Measurements from ENCODE around the gene MINDY4.

MINDY4 gene
- 0.18 to 0.68 (median 0.30) reads per million in 4 experiments for total RNA-seq

DNA sequence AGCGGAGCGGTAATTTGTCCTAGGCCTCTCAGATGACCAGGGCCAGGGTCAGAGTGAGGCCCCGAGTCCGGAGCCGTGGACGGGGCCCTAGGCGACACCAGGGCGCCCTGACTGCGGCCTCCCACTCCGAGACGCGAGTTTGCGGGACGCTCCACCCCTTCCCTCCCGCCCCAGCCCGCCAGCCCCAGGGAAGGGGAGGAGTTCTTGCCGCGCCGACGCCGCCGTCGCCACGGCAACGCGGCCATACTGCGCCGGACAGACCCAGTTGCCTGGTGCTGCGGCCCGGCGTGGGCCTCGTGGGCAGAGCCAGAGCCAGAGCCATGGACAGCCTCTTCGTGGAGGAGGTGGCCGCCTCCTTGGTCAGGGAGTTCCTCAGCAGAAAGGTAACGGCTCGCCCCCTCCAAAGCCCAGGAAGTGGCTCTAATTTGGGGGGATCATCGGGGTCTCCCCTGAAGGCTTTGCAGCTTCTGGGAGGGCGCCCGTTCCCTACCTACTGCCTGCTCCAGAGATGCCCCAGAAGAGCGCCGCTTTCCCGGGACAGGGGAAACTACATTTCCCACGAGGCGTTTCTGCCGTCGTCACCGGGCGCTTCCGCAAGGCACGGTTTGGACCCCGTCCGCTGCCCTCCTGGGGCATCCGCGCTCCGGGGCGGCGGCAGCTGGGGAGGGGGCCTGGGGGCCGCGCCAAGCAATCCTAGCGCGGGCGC lies at the start of gene MINDY4:
TSS of gene MINDY4 (plus strand) at position 244 of the 706 bp plus-strand sequence. CDS start at position 321, 77 bp downstream.
- peak; percentile 35 for DNase-seq

DNA sequence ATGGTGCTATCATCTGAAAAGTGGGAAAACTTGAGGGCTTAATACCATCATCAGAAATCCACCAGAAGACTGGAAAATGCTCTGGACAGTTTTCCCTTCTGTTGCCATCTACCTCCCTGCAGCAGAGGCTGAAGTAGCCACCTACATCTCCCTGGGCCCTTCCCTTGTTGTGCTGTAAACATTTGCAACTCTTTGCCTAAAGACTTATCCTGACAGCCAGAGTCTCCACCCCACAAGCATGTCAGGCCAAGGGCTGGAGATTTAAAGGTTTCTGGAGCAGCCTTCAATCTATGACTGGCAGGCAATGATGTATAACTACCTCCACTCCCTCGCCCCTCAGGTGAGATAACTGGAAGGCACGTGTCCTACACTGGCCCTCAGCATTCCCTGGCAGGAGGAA lies 49.0 kb upstream of the MINDY4 start:
- no peak for DNase-seq

DNA sequence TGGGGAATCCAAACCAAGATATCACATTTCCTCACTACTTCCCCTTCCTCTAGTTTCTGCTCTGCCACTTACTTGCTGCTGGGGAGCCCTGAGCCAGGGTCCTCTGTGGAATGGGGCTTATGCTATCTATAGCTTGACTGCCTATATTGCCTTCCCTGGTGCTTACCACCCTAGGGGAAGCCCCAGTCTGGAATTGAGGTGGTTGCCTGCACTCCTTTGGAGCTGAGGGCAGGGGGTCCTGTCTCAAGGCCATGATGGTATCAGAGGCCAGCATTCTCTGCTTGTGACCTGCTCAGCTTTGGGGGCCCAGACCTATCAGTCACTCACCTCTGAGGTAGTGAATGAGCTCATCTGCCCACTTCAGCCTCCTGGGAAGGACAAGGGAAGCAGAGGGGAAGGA lies 48.5 kb upstream of the MINDY4 start:
- no peak for DNase-seq

DNA sequence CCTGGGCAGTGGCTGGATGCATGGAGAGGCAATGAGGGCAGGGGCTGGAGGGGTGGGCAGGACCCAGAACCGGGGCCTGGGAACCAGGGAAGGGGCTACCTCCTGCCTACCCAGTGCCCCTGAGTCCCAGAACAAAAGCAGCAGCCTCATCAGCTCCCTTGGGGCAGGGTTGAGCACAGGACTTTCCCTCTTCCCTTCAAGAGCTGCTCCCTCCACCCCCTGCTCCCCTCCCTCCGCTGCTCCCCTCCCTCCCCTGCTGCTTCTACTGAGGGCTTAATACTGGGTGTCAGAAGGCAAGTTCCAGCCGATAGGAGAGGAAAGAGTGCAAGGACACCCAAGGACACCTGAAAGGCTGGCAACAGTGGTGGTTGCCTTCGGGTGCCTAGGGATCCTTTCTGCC lies 47.4 kb upstream of the MINDY4 start:
- no peak for DNase-seq

DNA sequence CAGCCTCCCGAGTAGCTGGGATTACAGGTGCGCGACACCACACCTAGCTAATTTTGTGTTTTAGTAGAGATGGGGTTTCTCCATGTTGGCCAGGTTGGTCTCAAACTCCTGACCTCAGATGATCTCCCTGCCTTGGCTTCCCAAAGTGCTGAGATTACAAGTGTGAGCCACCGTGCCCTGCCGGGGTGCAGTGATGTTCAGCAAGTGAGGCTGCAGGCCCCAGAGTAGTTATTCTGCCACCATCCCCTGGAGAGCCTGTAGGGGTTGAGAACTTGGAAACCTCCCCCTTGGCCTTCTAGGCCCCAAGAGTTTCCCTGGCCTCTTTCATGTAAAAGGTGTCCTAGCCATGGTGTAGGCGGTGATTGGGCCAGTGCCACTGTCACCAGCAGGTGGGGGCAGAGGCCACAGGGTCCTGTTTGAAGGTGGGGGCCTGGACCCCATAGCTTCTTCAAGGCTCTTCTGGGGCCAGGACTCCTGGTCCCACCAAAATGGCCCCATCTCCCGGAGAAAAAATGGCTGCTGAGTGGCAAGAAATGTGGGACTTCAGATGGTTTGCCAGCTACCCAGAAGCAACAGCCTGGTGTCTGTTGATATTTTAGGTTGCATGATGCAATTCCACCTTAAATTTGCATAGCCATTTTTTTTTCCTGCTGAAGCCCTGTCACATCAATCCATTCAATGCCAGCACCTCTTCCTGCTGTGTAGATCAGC lies 44.8 kb upstream of the MINDY4 start:
- DNase-seq, result no peak

DNA sequence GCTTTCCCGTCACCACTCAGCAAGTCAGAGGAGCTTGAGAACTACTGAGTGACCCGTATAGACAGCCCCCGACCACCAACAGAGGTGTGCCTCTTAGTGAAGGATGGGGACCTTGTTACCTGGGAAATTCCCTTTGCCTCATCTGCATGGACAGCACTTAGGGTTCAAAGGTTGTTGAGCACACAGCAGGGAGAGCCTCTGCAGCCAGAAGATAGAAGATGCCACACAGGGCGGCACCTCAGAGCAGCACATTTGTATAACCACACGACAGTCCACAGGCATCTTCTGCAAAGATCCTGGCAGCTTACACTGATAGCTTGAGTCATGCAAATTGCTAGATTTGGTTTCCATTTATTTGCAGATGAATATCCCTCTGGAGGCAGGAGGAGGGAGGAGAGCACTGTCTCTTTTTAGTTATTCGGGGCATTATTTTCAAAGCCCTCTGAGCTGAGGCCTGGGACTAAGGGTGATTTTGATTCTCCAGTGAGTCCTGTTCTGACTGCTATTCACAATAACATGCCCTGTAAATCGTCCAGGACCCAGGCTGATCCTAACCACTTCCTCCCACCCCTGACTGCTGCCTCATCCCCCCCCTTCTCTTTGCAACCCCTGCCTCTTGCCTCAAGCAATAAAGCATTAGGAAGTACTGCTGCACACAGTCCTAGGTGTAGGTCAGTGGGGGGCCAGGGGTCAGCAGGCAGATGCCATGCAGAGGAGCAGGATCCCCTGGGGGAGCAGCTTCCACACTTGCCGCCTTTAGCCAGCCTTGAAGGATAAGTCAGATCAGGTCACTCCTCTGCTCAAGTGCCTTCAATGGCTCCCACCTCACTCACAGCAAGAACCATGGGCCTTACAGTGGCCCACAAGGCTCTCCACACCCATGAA lies 43.9 kb upstream of the MINDY4 start:
- DNase-seq, result peak; percentile 11

DNA sequence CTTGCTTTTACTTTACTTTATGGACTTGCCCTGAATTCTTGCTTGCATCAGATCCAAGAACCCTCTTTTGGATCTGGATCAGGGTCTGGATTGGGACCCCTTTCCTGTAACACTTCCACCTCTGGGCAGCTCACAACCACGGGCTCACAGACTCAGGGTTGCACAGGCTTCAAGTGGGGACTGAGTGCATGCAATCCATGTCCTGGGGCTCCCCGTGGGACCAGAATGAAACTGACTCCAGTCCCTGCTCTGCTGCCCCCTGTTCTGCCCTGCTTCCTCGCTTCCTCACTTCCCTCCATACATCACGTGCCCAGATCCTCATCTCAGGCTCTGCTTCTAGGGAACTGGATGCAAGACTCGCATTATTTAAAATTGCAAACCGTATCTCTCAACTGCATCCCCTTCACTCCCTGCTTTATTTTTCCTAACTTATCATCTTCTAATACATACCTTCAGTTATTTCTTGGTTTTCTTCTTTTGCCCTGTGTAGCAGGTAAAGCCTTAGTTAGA lies 42.6 kb upstream of the MINDY4 start:
- DNase-seq, result no peak

DNA sequence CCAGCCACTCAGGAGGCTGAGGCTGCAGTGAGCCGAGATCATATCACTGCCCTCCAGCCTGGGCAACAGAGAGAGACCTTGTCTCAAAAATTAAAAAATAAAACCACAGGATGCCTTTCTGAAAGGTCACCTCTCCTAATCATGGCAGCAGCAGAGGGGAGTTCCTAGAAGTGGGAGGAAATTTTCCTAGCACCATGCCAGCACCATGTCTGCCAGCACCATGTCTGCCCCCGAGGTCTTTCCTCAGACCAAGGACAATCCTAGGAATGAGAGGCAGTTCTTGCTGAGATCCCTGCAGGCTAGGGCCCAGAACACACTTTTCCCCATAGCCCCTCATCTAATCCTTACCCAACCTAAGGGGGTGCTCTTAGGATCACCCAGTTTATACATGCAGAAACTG lies 41.6 kb upstream of the MINDY4 start:
- no peak for DNase-seq

DNA sequence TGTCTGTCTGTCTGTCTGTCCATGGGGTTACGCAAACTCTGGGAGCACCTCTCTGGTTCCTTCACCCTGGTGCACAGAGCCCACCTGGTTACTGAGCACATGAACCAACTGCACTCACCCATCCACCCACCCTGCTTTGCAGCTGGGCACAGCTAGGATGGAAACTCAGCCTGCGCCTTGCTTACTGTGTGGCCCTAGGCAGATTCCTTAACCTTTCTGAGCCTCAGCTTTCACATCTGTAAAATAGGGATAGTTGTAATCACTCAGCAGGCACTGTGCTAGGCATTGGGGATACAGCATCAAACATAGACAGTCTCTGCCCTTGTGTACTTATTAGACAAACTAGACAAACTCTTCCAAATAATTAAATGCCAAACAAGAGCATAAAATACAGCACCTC lies 41.1 kb upstream of the MINDY4 start:
- no peak for DNase-seq

DNA sequence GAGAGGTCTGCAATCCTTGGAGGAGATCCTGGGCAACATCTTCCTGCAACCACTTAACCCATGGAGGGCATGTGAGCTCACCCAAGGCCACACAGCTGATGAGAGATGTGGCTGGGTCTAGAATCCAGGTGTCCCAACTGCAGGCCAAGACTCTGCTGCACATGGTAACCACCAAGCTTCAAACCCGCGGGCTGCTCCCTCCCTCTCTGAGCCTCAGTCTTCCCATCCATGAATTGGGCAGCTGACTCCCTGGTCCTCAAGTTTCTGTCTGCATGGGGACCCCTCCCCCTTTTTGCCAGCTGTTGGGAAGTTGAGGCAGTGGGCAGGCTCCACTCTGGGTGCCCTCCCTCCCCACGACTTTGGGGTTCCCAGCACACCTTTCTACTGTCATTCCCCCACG lies 40.2 kb upstream of the MINDY4 start:
- DNase-seq, result no peak

DNA sequence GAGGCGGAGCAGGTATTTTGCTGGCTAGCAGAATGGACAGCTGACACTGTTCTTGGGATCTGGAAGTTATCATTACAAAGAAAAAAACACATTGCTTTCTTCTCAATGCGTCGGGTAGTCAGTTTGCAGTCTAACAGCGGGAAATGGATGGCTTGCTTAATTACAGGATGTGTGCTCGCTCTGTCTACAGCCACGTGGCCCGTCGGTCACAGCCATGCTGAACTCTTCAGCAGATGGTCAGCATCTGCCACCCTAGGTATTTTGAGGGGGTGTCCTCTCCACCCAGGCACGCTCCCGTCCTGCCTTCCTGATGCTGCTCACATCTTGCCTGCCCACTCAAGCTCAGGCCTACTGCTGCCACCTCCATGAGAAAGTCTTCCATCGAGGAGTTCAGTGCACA lies 39.6 kb upstream of the MINDY4 start:
- DNase-seq, result no peak

DNA sequence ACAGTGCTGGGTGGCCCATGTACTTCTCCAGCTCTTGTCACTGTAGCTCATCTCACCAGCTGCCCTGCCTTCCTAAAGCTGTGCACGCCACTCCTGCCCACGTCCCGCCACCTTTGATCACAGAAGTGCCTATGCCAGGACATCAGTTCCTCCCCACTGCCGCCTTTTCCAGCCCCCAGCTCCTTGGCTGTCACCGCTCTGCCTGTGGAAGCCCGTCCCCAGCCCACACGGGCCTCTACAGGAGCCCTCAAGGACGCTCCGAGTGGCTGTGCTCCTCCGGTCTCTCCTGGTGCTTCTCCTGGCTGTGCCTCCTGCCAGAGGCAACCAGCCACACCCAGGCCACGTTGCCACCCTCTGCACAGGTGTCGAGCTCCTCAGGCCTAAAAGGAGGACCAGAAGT lies 38.6 kb upstream of the MINDY4 start:
- no peak for DNase-seq

DNA sequence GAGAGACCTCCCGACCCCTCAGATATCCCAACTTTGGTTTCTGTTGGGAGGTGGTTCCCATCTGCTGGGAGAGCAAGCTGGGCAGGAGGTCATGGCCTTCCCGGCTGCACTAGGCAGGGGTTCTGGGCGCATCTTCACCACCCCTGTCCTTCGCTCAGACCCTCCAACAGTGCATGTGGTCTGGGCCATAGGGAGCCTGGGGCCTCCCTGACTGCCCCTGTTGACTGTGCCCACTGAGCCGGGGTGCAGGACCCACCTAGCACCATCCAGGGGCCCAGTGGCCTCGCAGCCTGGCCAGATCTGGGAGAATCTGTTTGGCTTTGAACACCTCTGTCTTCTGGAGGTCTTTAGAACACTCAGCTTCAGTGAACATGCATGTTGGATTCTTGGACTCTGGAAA lies 38.0 kb upstream of the MINDY4 start:
- no peak for DNase-seq

DNA sequence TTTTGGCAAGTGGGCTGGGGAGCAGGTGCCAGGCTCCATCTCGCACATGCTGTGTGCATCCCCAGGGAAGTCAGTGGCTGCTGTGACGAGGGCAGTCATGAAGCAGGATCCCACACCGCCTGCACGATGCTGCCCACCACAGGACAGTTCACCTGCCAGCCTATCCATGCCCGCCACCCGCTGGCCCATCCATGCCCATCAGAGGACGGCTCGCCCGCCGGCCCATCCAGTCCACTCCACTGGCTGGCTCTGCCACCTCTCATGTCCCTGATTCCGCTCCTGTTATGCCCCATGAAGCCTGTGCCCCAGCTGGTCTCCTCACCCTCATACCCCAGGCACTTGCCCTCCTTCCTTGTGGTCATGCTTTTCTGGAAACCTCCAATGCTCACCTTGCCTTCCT lies 37.5 kb upstream of the MINDY4 start:
- no peak for DNase-seq

DNA sequence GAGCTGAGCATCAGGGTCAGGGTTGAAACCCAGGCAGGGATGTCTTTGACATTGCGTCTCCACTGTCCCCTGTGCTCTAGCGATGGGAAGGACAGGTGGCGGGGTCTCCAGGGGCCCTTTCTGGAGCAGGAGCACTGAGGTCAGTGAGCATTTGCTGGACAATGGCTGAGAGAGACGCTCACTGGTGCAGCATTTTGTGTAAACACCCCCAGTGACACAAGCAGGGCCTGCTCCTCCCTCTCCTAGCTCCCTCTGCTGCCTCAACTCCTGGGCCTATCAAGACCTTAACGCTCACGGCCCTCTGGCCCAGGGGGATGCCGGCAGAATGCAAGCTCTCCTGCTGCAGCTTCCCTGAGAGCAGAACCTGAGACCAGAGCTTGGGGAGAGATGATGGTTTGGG lies 36.7 kb upstream of the MINDY4 start:
- no peak for DNase-seq

DNA sequence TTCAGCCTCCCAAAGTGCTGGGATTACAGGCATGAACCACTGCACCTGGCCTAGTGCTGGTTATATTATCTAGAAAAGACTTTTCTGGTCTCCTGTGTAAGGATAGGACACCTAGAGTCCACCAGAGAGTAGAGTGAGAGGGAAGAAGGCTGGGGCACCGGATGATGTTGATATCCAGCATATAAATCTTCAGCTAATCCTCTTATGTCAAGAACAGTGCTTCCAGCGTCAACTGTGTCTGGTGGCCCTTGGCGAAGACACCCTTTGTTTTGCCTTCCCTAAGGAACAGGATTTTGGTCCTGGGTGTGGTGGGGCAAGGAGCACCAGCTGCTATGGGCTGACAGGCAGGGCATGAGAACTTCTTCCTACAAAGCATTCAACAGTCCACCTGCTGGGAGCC lies 35.6 kb upstream of the MINDY4 start:
- no peak for DNase-seq

DNA sequence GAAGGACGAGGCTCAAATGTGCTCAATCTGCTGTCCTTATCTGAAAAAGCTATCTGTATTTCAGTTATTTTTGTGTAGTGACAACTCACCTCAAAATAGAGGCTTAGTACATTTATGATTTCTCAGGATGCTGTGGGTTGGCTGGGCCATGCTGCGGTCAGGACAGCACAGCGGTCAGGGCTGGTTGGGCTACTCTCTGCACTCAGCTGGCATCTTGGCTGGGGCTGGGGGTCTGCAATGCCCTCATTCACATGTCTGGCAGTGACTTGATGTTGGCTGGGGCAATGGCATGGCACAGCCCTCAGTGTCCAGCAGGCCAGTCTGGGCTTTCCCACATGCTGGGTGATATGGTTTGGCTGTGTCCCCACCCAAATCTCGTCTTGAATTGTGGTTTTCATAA lies 34.9 kb upstream of the MINDY4 start:
- DNase-seq, result no peak

DNA sequence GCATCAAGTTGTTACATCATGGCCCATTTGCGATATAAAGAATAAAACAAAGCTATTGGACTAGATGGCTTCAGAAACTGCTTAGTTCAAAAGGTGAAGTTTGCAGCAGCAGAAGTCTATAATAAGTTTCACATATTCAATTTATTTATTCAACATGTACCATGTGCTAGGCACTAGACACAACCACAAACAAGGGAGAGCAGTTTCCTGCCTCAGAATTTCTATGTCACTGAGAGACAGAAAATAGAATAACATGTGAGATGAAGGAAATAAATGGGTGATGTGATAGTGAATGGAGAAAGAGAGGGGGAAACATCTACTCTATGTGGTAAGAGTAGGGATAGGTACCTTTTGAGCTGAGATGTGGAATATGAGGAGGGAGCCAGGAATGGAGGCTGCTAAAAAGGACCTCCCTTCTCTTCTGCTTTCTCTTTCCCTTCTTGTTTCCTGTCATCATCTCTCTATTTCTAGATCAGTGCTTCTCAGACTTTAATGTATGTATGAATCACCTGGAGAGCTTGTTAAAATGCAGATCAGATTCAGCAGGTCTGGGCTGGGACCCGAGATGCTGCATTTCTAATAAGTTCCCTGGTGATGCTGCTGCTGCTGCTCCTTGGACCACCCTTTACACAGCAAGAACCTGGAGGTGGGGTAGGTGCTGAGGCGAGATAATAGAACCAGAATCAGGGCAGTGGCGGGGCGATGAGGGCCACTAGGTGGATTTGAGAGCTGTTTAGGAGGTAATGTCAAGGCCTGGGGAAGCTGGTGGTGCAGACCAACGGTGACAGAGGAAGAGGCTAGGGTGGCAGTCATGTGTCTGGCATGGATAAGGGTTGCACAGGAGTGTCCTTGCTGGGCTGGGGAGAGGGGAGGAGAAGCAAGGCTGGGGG lies 32.9 kb upstream of the MINDY4 start:
- DNase-seq, result no peak

DNA sequence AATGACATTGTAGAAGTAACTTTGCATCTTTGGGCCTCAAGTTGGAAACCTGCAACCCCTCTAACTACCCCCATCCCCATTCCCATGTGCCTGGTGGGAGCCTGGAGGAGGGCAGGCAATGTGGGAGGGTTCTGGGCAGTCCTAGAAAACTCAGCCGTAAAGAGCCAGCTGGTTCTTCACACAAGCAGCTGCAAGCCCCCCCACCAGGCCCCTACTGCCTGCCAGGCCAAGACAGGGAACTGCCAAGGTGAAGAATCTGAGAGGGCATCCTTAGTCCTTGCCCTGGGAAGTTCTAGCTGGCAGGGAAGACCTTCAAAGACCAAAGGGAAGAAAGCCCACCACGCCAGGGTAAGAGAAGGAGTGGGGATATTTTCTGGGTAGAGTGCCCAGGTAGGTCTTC lies 31.5 kb upstream of the MINDY4 start:
- no peak for DNase-seq

DNA sequence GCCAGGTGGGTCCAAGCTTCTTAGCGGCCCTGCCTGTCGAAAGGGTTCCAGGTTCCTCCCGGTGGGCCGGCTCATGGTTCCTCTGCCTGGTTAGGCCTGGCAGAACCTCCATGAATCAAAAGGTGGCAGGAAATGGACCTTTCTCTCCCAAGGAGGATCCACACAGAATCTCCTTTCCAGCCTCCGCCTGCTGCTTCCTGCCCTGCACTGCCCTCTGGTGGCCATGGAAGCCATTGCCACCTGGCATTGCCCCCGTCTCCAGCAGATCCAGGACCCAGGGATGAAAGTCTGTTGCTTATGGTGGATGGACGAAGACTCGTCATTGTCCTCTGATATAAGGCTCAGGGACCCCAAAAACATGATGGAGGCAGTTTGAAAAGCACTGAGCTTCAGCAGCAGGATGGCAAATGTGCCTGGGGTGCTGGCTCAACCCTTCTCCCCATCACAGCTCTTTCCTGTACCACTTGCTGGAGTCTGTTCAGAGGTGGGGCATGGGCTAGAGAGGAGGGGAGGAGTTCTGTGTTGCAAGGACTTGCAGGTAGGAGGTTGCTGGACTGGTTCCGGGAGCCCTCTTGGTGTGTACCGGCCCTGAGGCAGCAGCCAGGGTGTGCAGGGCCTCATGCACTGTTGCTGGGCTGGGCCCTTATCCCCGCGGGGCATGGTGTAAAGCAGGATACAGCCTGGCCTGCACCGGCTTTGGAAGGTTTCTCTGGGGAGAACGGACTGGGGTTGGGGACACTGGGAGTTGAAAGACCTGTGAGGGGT lies 30.6 kb upstream of the MINDY4 start:
- DNase-seq, result peak; percentile 62

DNA sequence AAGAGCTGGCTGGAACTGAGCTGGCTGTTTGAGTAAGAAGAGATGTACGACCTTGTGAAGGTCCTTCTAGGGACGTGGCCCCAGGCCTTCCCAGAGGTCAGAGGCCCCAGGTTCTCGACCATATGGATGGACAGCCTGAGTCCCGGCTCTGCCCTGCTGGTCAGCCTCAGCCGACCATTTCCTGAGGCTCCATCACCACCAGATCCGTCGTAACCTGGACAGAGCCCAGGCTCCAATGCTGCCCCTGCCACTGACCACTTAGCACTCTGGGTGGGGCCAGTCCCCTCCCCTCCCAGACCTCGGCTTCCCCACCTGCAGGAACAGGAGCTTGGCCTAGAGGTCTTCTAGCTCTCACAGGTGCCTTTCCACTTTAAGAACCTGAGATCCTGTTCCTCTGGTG lies 29.9 kb upstream of the MINDY4 start:
- no peak for DNase-seq
